CD1c-positive myeloid dendritic cell (primary cell): ENCODE data around the gene TAGLN3.

ENCODE experiments used
- DNase-seq: peaks from one replicate; pipeline ENCODE4 v3.0.0-alpha.2; 2016; ENCODE audit errors: extremely low spot score

The TAGLN3 gene

GRCh38 chr3:111978583-111979433, 19.9 kb upstream of the TAGLN3 start, which contains the start of gene ABHD10:
ABHD10 (plus strand) TSS chr3:111979026; CDS start chr3:111979062, 36 bp downstream.
- DNase-seq, result peak; percentile 100

GRCh38 chr3:111979434-111980038, 19.2 kb upstream of the TAGLN3 start:
- peak; percentile 92 for DNase-seq

- DNase-seq, result no peak
These were observed 17.8 kb upstream of the TAGLN3 start for GRCh38 chr3:111980716-111981456.

- no peak for DNase-seq
These were observed 17.3 kb upstream of the TAGLN3 start for GRCh38 chr3:111981457-111981763.

GRCh38 chr3:111984636-111985298, 14.0 kb upstream of the TAGLN3 start:
- no peak for DNase-seq

GRCh38 chr3:111986800-111987199, 11.9 kb upstream of the TAGLN3 start:
- no peak for DNase-seq

- DNase-seq, result peak; percentile 47
These were observed 9.6 kb upstream of the TAGLN3 start for GRCh38 chr3:111989061-111989678.

GRCh38 chr3:111993038-111993437, 5.7 kb upstream of the TAGLN3 start:
- no peak for DNase-seq

- DNase-seq, result no peak
These were observed 982 bp downstream of the TAGLN3 start for GRCh38 chr3:111999484-112000324.

GRCh38 chr3:112000367-112000771, 1.6 kb downstream of the TAGLN3 start:
- DNase-seq, result no peak

GRCh38 chr3:112000966-112001365, 2.2 kb downstream of the TAGLN3 start:
- DNase-seq, result no peak

GRCh38 chr3:112001526-112001925, 2.8 kb downstream of the TAGLN3 start:
- no peak for DNase-seq

GRCh38 chr3:112002096-112002971, 3.6 kb downstream of the TAGLN3 start:
- DNase-seq, result no peak

- DNase-seq, result no peak
These were observed 4.8 kb downstream of the TAGLN3 start for GRCh38 chr3:112003321-112004080.

- no peak for DNase-seq
These were observed 5.5 kb downstream of the TAGLN3 start for GRCh38 chr3:112004187-112004586.

GRCh38 chr3:112004669-112005068, 5.9 kb downstream of the TAGLN3 start:
- DNase-seq, result no peak

GRCh38 chr3:112005091-112005672, 6.5 kb downstream of the TAGLN3 start:
- no peak for DNase-seq

GRCh38 chr3:112007633-112008032, 8.9 kb downstream of the TAGLN3 start:
- no peak for DNase-seq

- no peak for DNase-seq
These were observed 10.9 kb downstream of the TAGLN3 start for GRCh38 chr3:112009670-112010069.
